ENCODE data around the gene ATP12A.

The ATP12A gene

DNA sequence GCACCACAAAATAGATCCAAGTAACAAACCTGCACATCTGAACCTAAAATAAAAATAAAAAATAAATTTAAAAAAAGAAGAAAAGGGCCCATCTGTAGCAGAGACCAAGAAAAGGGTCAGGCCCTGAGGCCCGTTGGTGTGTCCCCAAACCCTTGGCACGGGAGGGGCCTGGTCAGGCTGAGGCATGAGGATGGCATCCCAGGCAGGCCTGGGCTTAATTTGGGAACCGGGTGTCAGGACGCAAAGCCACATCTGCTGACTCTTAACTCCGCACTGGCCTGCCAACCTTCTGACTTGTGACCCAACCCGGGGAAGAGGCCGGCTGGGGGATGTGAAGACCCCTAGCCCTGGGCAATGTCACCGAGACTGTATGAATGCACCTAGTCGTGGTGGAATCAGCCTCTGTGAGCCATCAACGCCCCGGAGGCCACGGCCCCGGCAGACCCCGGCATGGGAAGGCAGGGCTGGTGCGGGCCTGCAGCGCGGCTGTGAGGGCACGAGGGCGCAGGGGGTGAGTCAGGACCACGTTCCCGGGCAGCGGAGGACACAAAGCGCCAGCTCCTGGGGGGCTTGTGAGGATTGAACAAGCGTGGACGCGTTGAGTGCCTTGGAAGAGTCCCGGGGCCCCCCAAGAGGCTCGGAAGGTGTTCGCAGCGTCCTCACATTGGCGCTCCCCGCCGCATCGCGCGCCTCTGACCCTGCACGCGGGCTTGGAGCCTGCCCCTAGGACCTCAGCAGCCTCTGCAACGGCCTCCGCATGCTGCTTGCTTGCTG is 38.2 kb downstream of the ATP12A start:
- H3K36me3 ChIP-seq: no peaks in the 10 kb centered on the region
- TF ChIP-seq, protein P1, sequence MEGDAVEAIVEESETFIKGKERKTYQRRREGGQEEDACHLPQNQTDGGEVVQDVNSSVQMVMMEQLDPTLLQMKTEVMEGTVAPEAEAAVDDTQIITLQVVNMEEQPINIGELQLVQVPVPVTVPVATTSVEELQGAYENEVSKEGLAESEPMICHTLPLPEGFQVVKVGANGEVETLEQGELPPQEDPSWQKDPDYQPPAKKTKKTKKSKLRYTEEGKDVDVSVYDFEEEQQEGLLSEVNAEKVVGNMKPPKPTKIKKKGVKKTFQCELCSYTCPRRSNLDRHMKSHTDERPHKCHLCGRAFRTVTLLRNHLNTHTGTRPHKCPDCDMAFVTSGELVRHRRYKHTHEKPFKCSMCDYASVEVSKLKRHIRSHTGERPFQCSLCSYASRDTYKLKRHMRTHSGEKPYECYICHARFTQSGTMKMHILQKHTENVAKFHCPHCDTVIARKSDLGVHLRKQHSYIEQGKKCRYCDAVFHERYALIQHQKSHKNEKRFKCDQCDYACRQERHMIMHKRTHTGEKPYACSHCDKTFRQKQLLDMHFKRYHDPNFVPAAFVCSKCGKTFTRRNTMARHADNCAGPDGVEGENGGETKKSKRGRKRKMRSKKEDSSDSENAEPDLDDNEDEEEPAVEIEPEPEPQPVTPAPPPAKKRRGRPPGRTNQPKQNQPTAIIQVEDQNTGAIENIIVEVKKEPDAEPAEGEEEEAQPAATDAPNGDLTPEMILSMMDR (IDR thresholded peaks at IDR 0.05): no peak
- no peak overlapping the region for H3K4me3 ChIP-seq (ENCODE audit: low read depth in 1 of 2, low read length in 1 of 2)
- no peak overlapping the region for H3K27ac ChIP-seq
- H3K9me3 ChIP-seq: no peaks in the 10 kb centered on the region
- H3K27me3 ChIP-seq: no peaks in the 10 kb centered on the region
- no peaks in the 10 kb centered on the region for H3K4me1 ChIP-seq (ENCODE audit: control insufficient read depth in 1 of 2, insufficient read depth in 1 of 2, low read depth in 1 of 2, low read length in 1 of 2)

DNA sequence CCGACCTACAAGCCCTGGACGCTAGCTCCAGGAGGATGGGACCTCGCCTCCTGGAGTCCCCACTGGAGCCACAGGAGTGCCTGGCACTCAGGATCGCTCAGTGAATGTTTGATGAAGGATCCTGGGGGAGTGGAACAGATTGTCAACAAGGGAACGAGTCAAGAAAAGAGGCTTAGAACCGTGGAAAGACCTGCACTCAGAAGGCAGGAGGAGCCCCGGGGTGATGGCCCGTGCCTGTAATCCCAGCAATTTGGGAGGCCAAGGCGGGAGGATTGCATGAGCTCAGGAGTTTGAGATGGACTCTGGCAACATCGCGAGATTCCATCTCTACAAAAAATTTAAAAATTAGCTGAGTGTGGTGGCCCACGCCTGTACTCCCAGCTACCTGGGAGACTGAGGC is 38.9 kb downstream of the ATP12A start:
- no peaks in the 10 kb centered on the region for H3K27me3 ChIP-seq
- H3K4me3 ChIP-seq (ENCODE audit: low read depth in 1 of 2, low read length in 1 of 2): no peak overlapping the region
- no peak overlapping the region for H3K27ac ChIP-seq
- H3K36me3 ChIP-seq: no peaks in the 10 kb centered on the region
- no peaks in the 10 kb centered on the region for H3K9me3 ChIP-seq
- TF ChIP-seq, protein P1 (IDR thresholded peaks at IDR 0.05): no peak
- no peaks in the 10 kb centered on the region for H3K4me1 ChIP-seq (ENCODE audit: control insufficient read depth in 1 of 2, insufficient read depth in 1 of 2, low read depth in 1 of 2, low read length in 1 of 2)

DNA sequence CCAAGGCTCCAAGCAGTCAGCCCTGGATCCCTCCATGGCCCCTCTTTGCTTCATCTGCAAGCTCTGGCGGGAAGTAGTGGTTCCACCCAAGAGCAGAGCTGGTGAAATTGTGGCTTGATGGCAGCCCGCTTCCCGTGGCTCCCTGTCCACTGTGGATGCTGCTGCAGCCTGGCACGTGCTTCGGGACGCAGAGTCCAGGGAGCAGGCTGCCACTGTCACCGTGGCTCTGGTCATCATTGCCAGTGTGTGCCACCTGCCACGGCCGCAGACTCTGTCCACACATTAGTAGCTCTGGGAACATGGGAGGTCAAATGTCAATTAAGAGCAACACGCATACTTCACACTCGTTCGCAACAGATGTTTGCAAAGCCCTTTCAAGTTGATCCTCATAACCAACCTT is 43.0 kb downstream of the ATP12A start:
- H3K4me1 ChIP-seq (ENCODE audit: control insufficient read depth in 1 of 2, insufficient read depth in 1 of 2, low read depth in 1 of 2, low read length in 1 of 2): no peaks in the 10 kb centered on the region
- no peak overlapping the region for H3K27ac ChIP-seq
- no peak overlapping the region for H3K4me3 ChIP-seq (ENCODE audit: low read depth in 1 of 2, low read length in 1 of 2)
- no peaks in the 10 kb centered on the region for H3K36me3 ChIP-seq
- no peaks in the 10 kb centered on the region for H3K9me3 ChIP-seq
- TF ChIP-seq, protein P1 (IDR thresholded peaks at IDR 0.05): no peak
- no peaks in the 10 kb centered on the region for H3K27me3 ChIP-seq

DNA sequence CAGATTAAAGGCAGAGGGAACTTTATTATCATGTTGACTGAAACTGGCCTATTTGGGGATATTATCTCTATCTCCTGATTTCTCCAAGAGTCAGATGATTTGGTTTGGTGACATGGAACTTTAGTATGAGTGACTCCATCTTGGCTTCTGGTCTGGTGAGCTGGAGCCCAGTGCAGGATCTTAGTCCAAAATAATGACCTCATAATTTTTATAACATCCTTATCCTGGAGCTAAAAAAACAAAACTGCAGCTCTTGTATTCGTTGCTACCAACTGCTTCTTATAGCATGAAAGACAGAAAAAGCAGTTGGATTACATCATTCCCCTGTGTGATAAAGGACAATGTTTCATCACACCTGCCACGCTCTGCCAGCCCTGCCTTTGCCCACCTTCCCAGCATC is 44.5 kb downstream of the ATP12A start:
- TF ChIP-seq, protein P1 (IDR thresholded peaks at IDR 0.05): no peak
- H3K27me3 ChIP-seq: no peaks in the 10 kb centered on the region
- H3K4me3 ChIP-seq (ENCODE audit: low read depth in 1 of 2, low read length in 1 of 2): no peak overlapping the region
- H3K27ac ChIP-seq: no peak overlapping the region
- no peaks in the 10 kb centered on the region for H3K36me3 ChIP-seq
- no peaks in the 10 kb centered on the region for H3K9me3 ChIP-seq
- no peaks in the 10 kb centered on the region for H3K4me1 ChIP-seq (ENCODE audit: control insufficient read depth in 1 of 2, insufficient read depth in 1 of 2, low read depth in 1 of 2, low read length in 1 of 2)

DNA sequence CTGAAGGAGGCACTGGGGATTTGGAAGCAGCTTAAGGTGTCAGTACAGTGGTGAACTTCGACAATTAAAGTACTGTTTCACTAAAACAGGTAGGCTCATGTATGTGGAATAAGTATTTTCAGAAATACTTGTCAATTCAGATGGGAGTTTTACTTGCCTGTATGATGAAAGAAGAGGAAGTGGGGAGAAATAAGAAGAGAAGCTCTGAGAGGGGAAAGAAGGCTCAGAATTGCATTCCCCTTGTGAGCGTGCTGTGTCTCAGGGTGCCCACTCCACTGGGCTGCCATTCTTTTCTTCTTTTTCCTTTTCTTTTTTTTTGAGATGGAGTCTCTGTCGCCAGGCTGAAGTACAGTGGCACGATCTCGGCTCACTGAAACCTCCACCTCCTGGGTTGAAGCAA is 45.2 kb downstream of the ATP12A start:
- Histone ChIP-seq H3K4me3 (ENCODE audit: low read depth in 1 of 2, low read length in 1 of 2) (no peak overlapping the region), H3K36me3 (no peaks in the 10 kb centered on the region), H3K4me1 (ENCODE audit: control insufficient read depth in 1 of 2, insufficient read depth in 1 of 2, low read depth in 1 of 2, low read length in 1 of 2) (no peaks in the 10 kb centered on the region), H3K9me3 (no peaks in the 10 kb centered on the region), H3K27ac (no peak overlapping the region), H3K27me3 (no peaks in the 10 kb centered on the region)
- TF ChIP-seq, protein P1 (IDR thresholded peaks at IDR 0.05): no peak
